PC-9 (cell line): ENCODE results near the gene NPSR1. TPM values are rescaled to one million over a fixed set of nuclear protein-coding genes. Genes with fewer than 3 reads are reported as not detected.

Experiments
- BruUV-seq: library from RNA; stranded (reverse); fragments of 400-500 nt; replicated peaks from 2 replicates; lab custom pipeline; 2021; lab: Mats Ljungman, UMichigan
- CTCF ChIA-PET: fragments of 300-600 bp; sonication (Branson Sonifier 250); formaldehyde crosslinking; loops from one replicate; lab custom pipeline; 2022; ENCODE audit warnings: antibody characterized with exemption; lab: Charles Lee
- POLR2A ChIA-PET: fragments of 300-600 bp; sonication (Branson Sonifier 250); formaldehyde crosslinking; loops from one replicate; lab custom pipeline; 2022; ENCODE audit warnings: antibody characterized with exemption; ENCODE audit not compliant: unreplicated experiment; lab: Charles Lee
- DNase-seq, 2 experiments: peaks; one replicate each; pipeline versions ENCODE4 v3.0.0 to v3.0.0-alpha.2; 2015 to 2022; ENCODE audit warnings: mixed read lengths in 1 of 2
- H2AFZ ChIP-seq: fragments of 200-600 bp; sonication (generic); 2 replicates; pipeline ENCODE4 v1.8.1; 2017; ENCODE audit warnings: antibody characterized with exemption
- H3F3A ChIP-seq: fragments of 200-600 bp; sonication (generic); 2 replicates; pipeline ENCODE4 v1.8.1; 2017; ENCODE audit warnings: antibody characterized with exemption, mild to moderate bottlenecking, low read depth; ENCODE audit not compliant: insufficient read depth
- H3K27ac ChIP-seq: fragments of 200-600 bp; sonication (generic); 2 replicates; pipeline ENCODE4 v1.6.1; 2016; ENCODE audit warnings: mixed run types
- H3K27me3 ChIP-seq: fragments of 200-600 bp; sonication (generic); 2 replicates; pipeline ENCODE4 v1.6.1; 2016; ENCODE audit warnings: low read depth, mixed run types; ENCODE audit not compliant: insufficient read depth
- H3K36me3 ChIP-seq: fragments of 200-600 bp; sonication (generic); 2 replicates; pipeline ENCODE4 v1.6.1; 2016; ENCODE audit warnings: low read depth, mixed run types
- H3K4me1 ChIP-seq: fragments of 200-600 bp; sonication (generic); replicated peaks from 2 replicates; pipeline ENCODE4 v1.6.1; 2016; ENCODE audit warnings: mixed run types; ENCODE audit not compliant: insufficient read depth
- H3K4me2 ChIP-seq: fragments of 200-600 bp; sonication (generic); 2 replicates; pipeline ENCODE4 v1.6.1; 2017; ENCODE audit warnings: mixed run types
- H3K4me3 ChIP-seq: fragments of 200-600 bp; sonication (generic); 2 replicates; pipeline ENCODE4 v1.6.1; 2016; ENCODE audit warnings: mixed run types
- H3K79me2 ChIP-seq: fragments of 200-600 bp; sonication (generic); 2 replicates; pipeline ENCODE4 v1.6.1; 2017; ENCODE audit warnings: low read depth, mixed run types
- H3K9me2 ChIP-seq: fragments of 200-600 bp; sonication (generic); 2 replicates; pipeline ENCODE4 v1.8.1; 2017; ENCODE audit warnings: mild to moderate bottlenecking; ENCODE audit not compliant: insufficient read depth
- H3K9me3 ChIP-seq: fragments of 200-600 bp; sonication (generic); 2 replicates; pipeline ENCODE4 v1.8.1; 2016; ENCODE audit warnings: low read depth; ENCODE audit not compliant: insufficient read depth
- H4K20me1 ChIP-seq: fragments of 200-600 bp; sonication (generic); 2 replicates; pipeline ENCODE4 v1.8.1; 2017; ENCODE audit not compliant: insufficient read depth
- CTCF ChIP-seq: fragments of 200-600 bp; sonication (generic); conservative IDR thresholded peaks from 2 replicates; pipeline ENCODE4 v1.6.1; 2017; ENCODE audit warnings: mixed run types, antibody characterized with exemption, mild to moderate bottlenecking, moderate library complexity
- EZH2 ChIP-seq: fragments of 200-600 bp; sonication (generic); IDR thresholded peaks from 2 replicates; pipeline ENCODE4 v1.8.0; 2017; ENCODE audit warnings: antibody characterized with exemption, low read depth
- intact Hi-C: fragments of 100-400 bp; cut with micrococcal nuclease; formaldehyde crosslinking; loops from one replicate; pipeline ENCODE4 v1.10.0; 2022; ENCODE audit not compliant: unreplicated experiment
- total RNA-seq: library from RNA; stranded (reverse); gene quantifications from 2 replicates; pipeline ENCODE4 v1.2.3, GENCODE V29; 2021

NPSR1 gene
- total RNA-seq, 1 experiment from 2014 or later, result not detected

- H3K4me1 ChIP-seq, result peaks cover 42% of the 10 kb centered on the region
- H3K9me3 ChIP-seq, result peaks cover under 1% of the 10 kb centered on the region; the same call in 1 of the 2 replicates
- DNase-seq, result no peak
- TF ChIP-seq EZH2 (no peak), CTCF (no peak)
- BruUV-seq, result no TSS peak
- peaks cover 9% of the 10 kb centered on the region for H3F3A ChIP-seq
- H3K9me2 ChIP-seq, result no peaks in the 10 kb centered on the region
- H3K27ac ChIP-seq, result no peak overlapping the region
- ChIA-PET POLR2A (no interaction called here), CTCF (no interaction called here)
- no peak overlapping the region for H3K4me2 ChIP-seq
- no peak overlapping the region for H3K4me3 ChIP-seq
- no peaks in the 10 kb centered on the region for H4K20me1 ChIP-seq
- intact Hi-C loops, result loop anchor here (5.0 to 10.0 kb wide), 2 partner anchors 64 to 867 kb away; no protein-coding TSS in a partner anchor
- no peaks in the 10 kb centered on the region for H3K27me3 ChIP-seq
- no peak overlapping the region for H2AFZ ChIP-seq
- H3K79me2 ChIP-seq, result no peaks in the 10 kb centered on the region
- no peaks in the 10 kb centered on the region for H3K36me3 ChIP-seq
Measured at GRCh38 chr7:34758111-34758601, 100.1 kb downstream of the NPSR1 start.

- H3K4me2 ChIP-seq, result no peak overlapping the region
- CTCF ChIA-PET, result no interaction called here
Measured at GRCh38 chr7:34759477-34760125, 101.6 kb downstream of the NPSR1 start.

GRCh38 chr7:34760271-34760670, 102.3 kb downstream of the NPSR1 start:
- Histone ChIP-seq H3K27ac (no peak overlapping the region), H4K20me1 (no peaks in the 10 kb centered on the region), H2AFZ (no peak overlapping the region), H3K4me3 (no peak overlapping the region), H3F3A (peaks cover 10% of the 10 kb centered on the region), H3K79me2 (no peaks in the 10 kb centered on the region), H3K9me3 (peaks cover 4% of the 10 kb centered on the region; the same call in 1 of the 2 replicates), H3K4me2 (no peak overlapping the region), H3K4me1 (peaks cover 44% of the 10 kb centered on the region), H3K27me3 (no peaks in the 10 kb centered on the region), H3K36me3 (no peaks in the 10 kb centered on the region; the same call in 1 of the 2 replicates), H3K9me2 (no peaks in the 10 kb centered on the region)
- intact Hi-C loops, result no loop called here
- TF ChIP-seq CTCF (no peak), EZH2 (no peak)
- POLR2A ChIA-PET, result no interaction called here
- DNase-seq, result no peak
- no TSS peak for BruUV-seq
- CTCF ChIA-PET, result no interaction called here

More at GRCh38 chr7:34759477-34760125, 101.6 kb downstream of the NPSR1 start:
- H3K9me3 ChIP-seq, result peaks cover 4% of the 10 kb centered on the region; the same call in 1 of the 2 replicates
- no peak overlapping the region for H3K27ac ChIP-seq
- H3K9me2 ChIP-seq, result no peaks in the 10 kb centered on the region
- 0 out of 2 replicates have a peak overlapping the region, but pooled peaks have one; percentile 11 for H2AFZ ChIP-seq
- H4K20me1 ChIP-seq, result no peaks in the 10 kb centered on the region
- H3K4me1 ChIP-seq, result peaks cover 51% of the 10 kb centered on the region
- BruUV-seq, result no TSS peak
- POLR2A ChIA-PET, result no interaction called here
- H3K27me3 ChIP-seq, result no peaks in the 10 kb centered on the region
- intact Hi-C loops, result loop anchor here (1.0 to 10.0 kb wide), 3 partner anchors 63 to 865 kb away; no protein-coding TSS in a partner anchor
- no peaks in the 10 kb centered on the region; the same call in 1 of the 2 replicates for H3K36me3 ChIP-seq
- TF ChIP-seq CTCF (peak; percentile 79), EZH2 (no peak)
- H3K4me3 ChIP-seq, result no peak overlapping the region
- DNase-seq, result no peak
- H3K79me2 ChIP-seq, result no peaks in the 10 kb centered on the region
- peaks cover 10% of the 10 kb centered on the region for H3F3A ChIP-seq
